ENCODE data around the gene DGCR8. TPM values are rescaled to one million over a fixed set of nuclear protein-coding genes. Genes with fewer than 3 reads are reported as not detected.

Gene DGCR8
- total RNA-seq, 1 donor from 2014 or later, result 29.1 TPM

- H3K36me3 Mint-ChIP-seq, result no peaks in the 10 kb centered on the region
- no peaks in the 10 kb centered on the region for H3K9me3 Mint-ChIP-seq
- no peaks in the 10 kb centered on the region for H3K27me3 ChIP-seq
- H3K27me3 Mint-ChIP-seq (ENCODE audit: insufficient read depth, low read depth), result no peaks in the 10 kb centered on the region
- no peaks in the 10 kb centered on the region for H3K4me1 ChIP-seq
- H3F3A ChIP-seq (ENCODE audit: low read depth), result no peaks in the 10 kb centered on the region
- no peak overlapping the region for H3K27ac ChIP-seq
- TF ChIP-seq EZH2phosphoT487 (IDR thresholded peaks at IDR 0.05) (no peak), EZH2 (IDR thresholded peaks at IDR 0.05) (no peak)
- TF ChIP-seq, protein P1, sequence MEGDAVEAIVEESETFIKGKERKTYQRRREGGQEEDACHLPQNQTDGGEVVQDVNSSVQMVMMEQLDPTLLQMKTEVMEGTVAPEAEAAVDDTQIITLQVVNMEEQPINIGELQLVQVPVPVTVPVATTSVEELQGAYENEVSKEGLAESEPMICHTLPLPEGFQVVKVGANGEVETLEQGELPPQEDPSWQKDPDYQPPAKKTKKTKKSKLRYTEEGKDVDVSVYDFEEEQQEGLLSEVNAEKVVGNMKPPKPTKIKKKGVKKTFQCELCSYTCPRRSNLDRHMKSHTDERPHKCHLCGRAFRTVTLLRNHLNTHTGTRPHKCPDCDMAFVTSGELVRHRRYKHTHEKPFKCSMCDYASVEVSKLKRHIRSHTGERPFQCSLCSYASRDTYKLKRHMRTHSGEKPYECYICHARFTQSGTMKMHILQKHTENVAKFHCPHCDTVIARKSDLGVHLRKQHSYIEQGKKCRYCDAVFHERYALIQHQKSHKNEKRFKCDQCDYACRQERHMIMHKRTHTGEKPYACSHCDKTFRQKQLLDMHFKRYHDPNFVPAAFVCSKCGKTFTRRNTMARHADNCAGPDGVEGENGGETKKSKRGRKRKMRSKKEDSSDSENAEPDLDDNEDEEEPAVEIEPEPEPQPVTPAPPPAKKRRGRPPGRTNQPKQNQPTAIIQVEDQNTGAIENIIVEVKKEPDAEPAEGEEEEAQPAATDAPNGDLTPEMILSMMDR (IDR thresholded peaks at IDR 0.05), result no peak
- H2AFZ ChIP-seq (replicated peaks), result no peak overlapping the region
- no peaks in the 10 kb centered on the region for H3K9me3 ChIP-seq (ENCODE audit: low read depth)
- H3K79me2 ChIP-seq (ENCODE audit: low read depth), result no peaks in the 10 kb centered on the region
- H3K36me3 ChIP-seq, result no peaks in the 10 kb centered on the region
- no peak for DNase-seq (ENCODE audit: low spot score)
- H4K20me1 ChIP-seq (ENCODE audit: low read depth), result peaks cover 6% of the 10 kb centered on the region
- H3K27ac Mint-ChIP-seq, result no peak overlapping the region
- no peak overlapping the region for H3K4me3 ChIP-seq
- no peak overlapping the region for H3K4me3 Mint-ChIP-seq
- peaks cover 4% of the 10 kb centered on the region for H3K4me1 Mint-ChIP-seq
- H3K4me2 ChIP-seq, result no peak overlapping the region
- no peak overlapping the region for H3K9ac ChIP-seq
Measured at GRCh38 chr22:20143883-20144665, 64.0 kb downstream of the DGCR8 start.

DNA sequence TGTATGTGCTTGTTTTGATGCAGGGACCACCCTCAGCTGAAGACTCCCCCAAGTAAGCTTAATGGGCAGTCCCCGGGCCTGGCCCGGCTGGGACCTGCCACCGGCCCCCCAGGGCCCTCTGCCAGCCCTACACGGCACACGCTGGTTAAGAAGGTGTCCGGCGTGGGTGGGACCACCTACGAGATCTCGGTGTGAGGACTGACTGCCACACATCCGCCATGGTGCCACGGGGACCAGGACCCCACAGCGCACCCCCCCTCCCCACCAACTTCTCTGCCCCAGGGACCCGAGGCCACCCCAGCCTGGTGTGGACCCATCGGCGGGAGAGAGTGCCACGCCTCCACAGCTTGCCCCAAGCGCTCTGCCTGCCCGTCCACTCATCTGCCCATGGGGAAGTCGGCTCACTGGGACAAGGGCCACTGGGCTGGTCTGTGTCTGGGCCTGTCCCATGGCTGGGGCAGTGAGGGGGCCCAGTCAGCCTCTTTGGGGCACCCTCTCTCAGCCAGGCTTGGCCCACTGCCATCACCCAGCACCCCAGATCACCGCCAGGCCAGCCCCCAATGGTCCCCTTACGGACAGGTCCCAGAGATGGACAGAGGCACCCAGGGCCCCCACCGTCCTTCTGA is 65.3 kb downstream of the DGCR8 start:
- H3K27me3 ChIP-seq, result no peaks in the 10 kb centered on the region
- H2AFZ ChIP-seq (replicated peaks), result no peak overlapping the region
- H3K9ac ChIP-seq, result no peak overlapping the region
- no peak overlapping the region for H3K4me3 ChIP-seq
- no peaks in the 10 kb centered on the region for H4K20me1 ChIP-seq (ENCODE audit: low read depth)
- TF ChIP-seq EZH2phosphoT487 (IDR thresholded peaks at IDR 0.05), result no peak
- TF ChIP-seq EZH2 (IDR thresholded peaks at IDR 0.05), result no peak
- TF ChIP-seq, protein P1 (IDR thresholded peaks at IDR 0.05), result no peak
- H3K79me2 ChIP-seq (ENCODE audit: low read depth), result no peaks in the 10 kb centered on the region
- no peaks in the 10 kb centered on the region for H3K9me3 Mint-ChIP-seq
- no peaks in the 10 kb centered on the region for H3K36me3 Mint-ChIP-seq
- H3K4me2 ChIP-seq, result no peak overlapping the region
- DNase-seq (ENCODE audit: low spot score), result no peak
- no peaks in the 10 kb centered on the region for H3K36me3 ChIP-seq
- H3K9me3 ChIP-seq (ENCODE audit: low read depth), result no peaks in the 10 kb centered on the region
- H3K27ac Mint-ChIP-seq, result no peak overlapping the region
- no peak overlapping the region for H3K4me3 Mint-ChIP-seq
- no peaks in the 10 kb centered on the region for H3K27me3 Mint-ChIP-seq (ENCODE audit: insufficient read depth, low read depth)
- no peaks in the 10 kb centered on the region for H3F3A ChIP-seq (ENCODE audit: low read depth)
- H3K27ac ChIP-seq, result no peak overlapping the region
- no peaks in the 10 kb centered on the region for H3K4me1 ChIP-seq
- peaks cover 4% of the 10 kb centered on the region for H3K4me1 Mint-ChIP-seq

- no peaks in the 10 kb centered on the region for H3K9me3 Mint-ChIP-seq
- Histone ChIP-seq H3K36me3 (no peaks in the 10 kb centered on the region), H3K4me1 (no peaks in the 10 kb centered on the region), H3K27me3 (no peaks in the 10 kb centered on the region), H3K4me3 (no peak overlapping the region), H2AFZ (replicated peaks) (no peak overlapping the region), H3F3A (ENCODE audit: low read depth) (no peaks in the 10 kb centered on the region), H3K4me2 (no peak overlapping the region), H3K27ac (no peak overlapping the region), H4K20me1 (ENCODE audit: low read depth) (no peaks in the 10 kb centered on the region), H3K9me3 (ENCODE audit: low read depth) (no peaks in the 10 kb centered on the region), H3K9ac (no peak overlapping the region), H3K79me2 (ENCODE audit: low read depth) (no peaks in the 10 kb centered on the region)
- H3K36me3 Mint-ChIP-seq, result no peaks in the 10 kb centered on the region
- peaks cover 4% of the 10 kb centered on the region for H3K4me1 Mint-ChIP-seq
- DNase-seq (ENCODE audit: low spot score), result no peak
- H3K27ac Mint-ChIP-seq, result no peak overlapping the region
- no peak overlapping the region for H3K4me3 Mint-ChIP-seq
- H3K27me3 Mint-ChIP-seq (ENCODE audit: insufficient read depth, low read depth), result no peaks in the 10 kb centered on the region
- TF ChIP-seq EZH2 (IDR thresholded peaks at IDR 0.05) (no peak), EZH2phosphoT487 (IDR thresholded peaks at IDR 0.05) (no peak)
- TF ChIP-seq, protein P1 (IDR thresholded peaks at IDR 0.05), result no peak
Measured at GRCh38 chr22:20145832-20146223, 65.8 kb downstream of the DGCR8 start.

Measured in neural progenitor cell (in vitro differentiated cells).